NCI-H1436 treated with DMSO at 0.1 percent for 48 hours (cell line): ENCODE measurements around the gene THAP3.

Experiments used
- DNase-seq: peaks from one replicate; lab custom pipeline; 2025; lab: John Stamatoyannopoulos, UW

THAP3 gene

GRCh38 chr1:6624710-6625583, at the start of gene THAP3:
Gene THAP3 (plus strand): TSS chr1:6624868. CDS start chr1:6625219, 351 bp downstream.
- no peak for DNase-seq

GRCh38 chr1:6577831-6578525, 46.7 kb upstream of the THAP3 start:
- no peak for DNase-seq

- no peak for DNase-seq
These were observed 45.9 kb upstream of the THAP3 start for GRCh38 chr1:6578624-6579373.

GRCh38 chr1:6579374-6580118, 45.1 kb upstream of the THAP3 start, which contains the start of gene ZBTB48:
Gene ZBTB48 (plus strand): TSS chr1:6579994. CDS start chr1:6580610, 616 bp downstream.
- DNase-seq, result peak; percentile 92

GRCh38 chr1:6580119-6580592, 44.5 kb upstream of the THAP3 start:
- DNase-seq, result no peak

GRCh38 chr1:6580593-6581409, 43.9 kb upstream of the THAP3 start:
- DNase-seq, result no peak

- no peak for DNase-seq
These were observed 42.9 kb upstream of the THAP3 start for GRCh38 chr1:6581561-6582305.

- no peak for DNase-seq
These were observed 42.3 kb upstream of the THAP3 start for GRCh38 chr1:6582370-6582769.

GRCh38 chr1:6584126-6585080, 40.3 kb upstream of the THAP3 start:
- no peak for DNase-seq

- no peak for DNase-seq
These were observed 39.5 kb upstream of the THAP3 start for GRCh38 chr1:6585081-6585722.

GRCh38 chr1:6585841-6586240, 38.8 kb upstream of the THAP3 start:
- no peak for DNase-seq

GRCh38 chr1:6586404-6586816, 38.3 kb upstream of the THAP3 start:
- DNase-seq, result no peak

GRCh38 chr1:6587261-6588005, 37.2 kb upstream of the THAP3 start:
- no peak for DNase-seq

- DNase-seq, result no peak
These were observed 36.4 kb upstream of the THAP3 start for GRCh38 chr1:6588128-6588892.

- DNase-seq, result no peak
These were observed 35.7 kb upstream of the THAP3 start for GRCh38 chr1:6588893-6589520.

GRCh38 chr1:6590046-6590445, 34.6 kb upstream of the THAP3 start:
- no peak for DNase-seq
